GM19239 (cell line): Measurements from ENCODE around the gene CSMD2.

Experiments
- DNase-seq: peaks from one replicate; pipeline ENCODE4 v3.0.0; 2011; ENCODE audit warnings: low spot score; ENCODE audit not compliant: insufficient read length
- FAIRE-seq: peaks from 2 replicates; lab custom pipeline; 2011; peaks lifted over from hg19 to GRCh38; lab: Jason Lieb, UNC

Gene CSMD2

GRCh38 chr1:33607444-33608005 is 557.5 kb downstream of the CSMD2 start:
- DNase-seq (no peak), FAIRE-seq (no peak)

GRCh38 chr1:33606272-33606671 is 558.8 kb downstream of the CSMD2 start:
- no peak for DNase-seq
- no peak for FAIRE-seq

GRCh38 chr1:33602271-33602670 is 562.8 kb downstream of the CSMD2 start:
- DNase-seq = no peak
- FAIRE-seq = no peak

- DNase-seq = no peak
- no peak for FAIRE-seq
Measured at GRCh38 chr1:33601751-33602150, 563.3 kb downstream of the CSMD2 start.

- FAIRE-seq = no peak
Measured at GRCh38 chr1:33599516-33600115, 565.4 kb downstream of the CSMD2 start.

GRCh38 chr1:33588726-33589125 is 576.3 kb downstream of the CSMD2 start:
- no peak for DNase-seq
- no peak for FAIRE-seq

More at GRCh38 chr1:33599516-33600115, 565.4 kb downstream of the CSMD2 start:
- DNase-seq = no peak

GRCh38 chr1:33586795-33587194 is 578.2 kb downstream of the CSMD2 start:
- DNase-seq (no peak), FAIRE-seq (no peak)

- DNase-seq (no peak), FAIRE-seq (no peak)
Measured at GRCh38 chr1:33586106-33586505, 578.9 kb downstream of the CSMD2 start.

GRCh38 chr1:33583567-33583966 is 581.5 kb downstream of the CSMD2 start:
- DNase-seq = no peak
- no peak for FAIRE-seq

GRCh38 chr1:33578557-33579448 is 586.2 kb downstream of the CSMD2 start:
- no peak for DNase-seq
- FAIRE-seq = no peak

GRCh38 chr1:33577663-33578062 is 587.4 kb downstream of the CSMD2 start:
- FAIRE-seq = no peak
- DNase-seq = no peak

GRCh38 chr1:33576821-33577599 is 588.0 kb downstream of the CSMD2 start:
- DNase-seq (no peak), FAIRE-seq (no peak)

GRCh38 chr1:33575324-33575879 is 589.6 kb downstream of the CSMD2 start:
- FAIRE-seq (no peak), DNase-seq (no peak)

GRCh38 chr1:33573661-33574060 is 591.4 kb downstream of the CSMD2 start:
- DNase-seq (no peak), FAIRE-seq (no peak)

GRCh38 chr1:33572387-33572786 is 592.6 kb downstream of the CSMD2 start:
- FAIRE-seq = no peak
- DNase-seq = no peak

- FAIRE-seq = no peak
- no peak for DNase-seq
Measured at GRCh38 chr1:33569331-33569730, 595.7 kb downstream of the CSMD2 start.

- DNase-seq = no peak
- FAIRE-seq = no peak
Measured at GRCh38 chr1:33563699-33564098, 601.3 kb downstream of the CSMD2 start.

GRCh38 chr1:33562563-33562962 is 602.5 kb downstream of the CSMD2 start:
- DNase-seq (no peak), FAIRE-seq (no peak)

- no peak for FAIRE-seq
Measured at GRCh38 chr1:33561576-33561975, 603.5 kb downstream of the CSMD2 start.

GRCh38 chr1:33560680-33561079 is 604.4 kb downstream of the CSMD2 start:
- DNase-seq = no peak

More at GRCh38 chr1:33561576-33561975, 603.5 kb downstream of the CSMD2 start:
- DNase-seq = no peak

More at GRCh38 chr1:33560680-33561079, 604.4 kb downstream of the CSMD2 start:
- no peak for FAIRE-seq
